Colonic mucosa (tissue), 4 donors: ENCODE data around the gene KNTC1. TPM values are rescaled to one million over a fixed set of nuclear protein-coding genes. Genes with fewer than 3 reads are reported as not detected.

Experiments used
- DNase-seq: peaks from one replicate; pipeline ENCODE4 v3.0.0-alpha.2; 2020
- H3K27ac ChIP-seq: fragments of 200-600 bp; one replicate; pipeline ENCODE4 v1.8.0; 2021
- H3K27me3 ChIP-seq: fragments of 200-600 bp; one replicate; pipeline ENCODE4 v1.8.0; 2021
- H3K36me3 ChIP-seq: fragments of 200-600 bp; one replicate; pipeline ENCODE4 v1.8.0; 2021
- H3K4me1 ChIP-seq: fragments of 200-600 bp; one replicate; pipeline ENCODE4 v1.8.0; 2021; ENCODE audit warnings: mild to moderate bottlenecking
- H3K4me3 ChIP-seq: fragments of 200-600 bp; one replicate; pipeline ENCODE4 v1.8.0; 2021
- H3K9ac ChIP-seq, 2 donors: one replicate each; pipeline ENCODE4 v1.7.0; 2013; ENCODE audit warnings: control low read depth in 2 of 2, low read depth in 2 of 2, low read length in 2 of 2
- H3K9me3 ChIP-seq: fragments of 200-600 bp; one replicate; pipeline ENCODE4 v1.8.0; 2021
- intact Hi-C: fragments of 100-400 bp; cut with DNase I; formaldehyde crosslinking; loops from one replicate; pipeline ENCODE4 v1.14.1; 2022
- total RNA-seq, 2 donors: library from RNA; stranded (reverse); fragmentation: NEBNext Ultra II Directional in 1 of 2; extraction: Animal tissue kit (Norgen Biotek cat#: 25700) in 1 of 2; gene quantifications; one replicate each; pipeline ENCODE4 v1.2.1, GENCODE V29; 2021
- TF ChIP-seq, protein P1 (sequence below): fragments of 200-600 bp; IDR thresholded peaks from one replicate; pipeline ENCODE4 v1.8.0; 2022; ENCODE audit warnings: antibody characterized with exemption, mild to moderate bottlenecking
- donor health status: healthy.
- donor health status: DM: no; HTN: no; CAD: no.
- donor health status: DM: no; HTN: no; CAD: no.

Gene KNTC1
- total RNA-seq, 2 donors from 2014 or later = 15.1 to 41.2 TPM

DNA sequence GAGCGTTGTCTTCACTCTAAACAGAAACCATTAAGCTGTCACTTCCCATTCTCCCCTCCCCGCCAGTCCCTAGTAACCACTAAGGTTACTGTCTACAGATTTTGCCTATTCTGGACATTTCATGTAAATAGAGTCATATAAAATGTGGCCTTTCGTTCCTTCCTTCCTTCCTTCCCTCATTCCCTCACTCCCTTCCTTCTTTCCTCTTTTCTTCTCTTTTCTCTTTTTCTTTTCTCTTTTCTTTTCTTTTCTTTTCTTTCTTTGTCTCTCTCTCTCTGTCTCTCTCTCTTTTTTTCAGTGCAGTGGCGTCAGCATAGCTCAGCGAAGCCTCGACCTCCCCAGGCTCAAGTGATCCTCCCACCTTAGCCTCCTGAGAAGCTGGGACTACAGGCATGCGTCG lies 138.3 kb downstream of the KNTC1 start:
- TF ChIP-seq, protein P1, sequence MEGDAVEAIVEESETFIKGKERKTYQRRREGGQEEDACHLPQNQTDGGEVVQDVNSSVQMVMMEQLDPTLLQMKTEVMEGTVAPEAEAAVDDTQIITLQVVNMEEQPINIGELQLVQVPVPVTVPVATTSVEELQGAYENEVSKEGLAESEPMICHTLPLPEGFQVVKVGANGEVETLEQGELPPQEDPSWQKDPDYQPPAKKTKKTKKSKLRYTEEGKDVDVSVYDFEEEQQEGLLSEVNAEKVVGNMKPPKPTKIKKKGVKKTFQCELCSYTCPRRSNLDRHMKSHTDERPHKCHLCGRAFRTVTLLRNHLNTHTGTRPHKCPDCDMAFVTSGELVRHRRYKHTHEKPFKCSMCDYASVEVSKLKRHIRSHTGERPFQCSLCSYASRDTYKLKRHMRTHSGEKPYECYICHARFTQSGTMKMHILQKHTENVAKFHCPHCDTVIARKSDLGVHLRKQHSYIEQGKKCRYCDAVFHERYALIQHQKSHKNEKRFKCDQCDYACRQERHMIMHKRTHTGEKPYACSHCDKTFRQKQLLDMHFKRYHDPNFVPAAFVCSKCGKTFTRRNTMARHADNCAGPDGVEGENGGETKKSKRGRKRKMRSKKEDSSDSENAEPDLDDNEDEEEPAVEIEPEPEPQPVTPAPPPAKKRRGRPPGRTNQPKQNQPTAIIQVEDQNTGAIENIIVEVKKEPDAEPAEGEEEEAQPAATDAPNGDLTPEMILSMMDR = no peak
- H3K9me3 ChIP-seq = no peaks in the 10 kb centered on the region
- H3K27ac ChIP-seq = no peak overlapping the region
- DNase-seq = no peak
- H3K27me3 ChIP-seq = no peaks in the 10 kb centered on the region
- no peaks in the 10 kb centered on the region for H3K4me1 ChIP-seq
- no peaks in the 10 kb centered on the region for H3K36me3 ChIP-seq
- intact Hi-C loops = no loop called here
- no peak overlapping the region for H3K9ac ChIP-seq
- H3K4me3 ChIP-seq = no peak overlapping the region

DNA sequence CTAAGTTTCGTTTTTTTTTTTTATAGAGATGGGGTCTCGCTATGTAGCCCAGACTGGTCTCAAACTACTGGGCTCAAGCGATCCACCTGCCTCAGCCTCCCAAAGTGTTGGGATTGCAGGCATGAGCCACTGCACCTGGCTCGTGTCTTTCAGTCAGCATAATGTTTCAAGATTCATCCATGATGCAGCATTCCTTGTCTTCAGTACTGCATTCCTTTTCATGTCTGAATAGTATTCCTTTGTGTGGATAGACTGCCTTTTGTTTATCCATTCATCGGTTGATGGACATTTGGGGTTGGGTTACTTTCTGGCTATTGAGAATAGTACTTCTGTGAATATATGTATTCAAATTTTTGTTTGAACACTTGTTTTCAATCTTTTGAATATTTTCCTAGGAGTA lies 138.7 kb downstream of the KNTC1 start:
- H3K36me3 ChIP-seq = no peaks in the 10 kb centered on the region
- no peak overlapping the region for H3K27ac ChIP-seq
- DNase-seq = no peak
- H3K27me3 ChIP-seq = no peaks in the 10 kb centered on the region
- no peak overlapping the region for H3K4me3 ChIP-seq
- TF ChIP-seq, protein P1 = no peak
- no peak overlapping the region for H3K9ac ChIP-seq
- intact Hi-C loops = no loop called here
- H3K9me3 ChIP-seq = no peaks in the 10 kb centered on the region
- H3K4me1 ChIP-seq = no peaks in the 10 kb centered on the region

DNA sequence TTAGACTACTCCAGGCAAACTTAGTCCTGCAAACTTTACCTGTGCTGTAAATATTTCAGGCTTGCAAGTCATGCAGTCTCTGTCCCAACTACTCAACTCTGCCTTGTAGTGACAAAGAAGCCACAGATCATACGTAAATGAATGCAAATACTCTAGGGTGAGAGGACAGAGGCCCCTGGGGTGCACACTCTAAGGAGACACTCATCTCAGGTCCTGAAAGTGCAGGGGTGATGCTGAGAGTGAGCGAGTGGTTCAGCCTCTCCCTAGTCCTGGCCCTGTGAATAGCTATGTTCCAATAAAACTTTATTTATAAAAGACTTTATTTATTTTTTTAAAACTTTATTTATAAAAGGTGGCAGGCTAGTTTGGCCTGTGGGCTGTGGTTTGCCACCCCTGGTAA lies 141.2 kb downstream of the KNTC1 start:
- intact Hi-C loops = no loop called here
- Histone ChIP-seq H3K36me3 (no peaks in the 10 kb centered on the region), H3K27me3 (no peaks in the 10 kb centered on the region), H3K9ac (no peak overlapping the region), H3K9me3 (no peaks in the 10 kb centered on the region), H3K4me3 (no peak overlapping the region), H3K27ac (no peak overlapping the region), H3K4me1 (no peaks in the 10 kb centered on the region)
- no peak for DNase-seq
- TF ChIP-seq, protein P1 = no peak

DNA sequence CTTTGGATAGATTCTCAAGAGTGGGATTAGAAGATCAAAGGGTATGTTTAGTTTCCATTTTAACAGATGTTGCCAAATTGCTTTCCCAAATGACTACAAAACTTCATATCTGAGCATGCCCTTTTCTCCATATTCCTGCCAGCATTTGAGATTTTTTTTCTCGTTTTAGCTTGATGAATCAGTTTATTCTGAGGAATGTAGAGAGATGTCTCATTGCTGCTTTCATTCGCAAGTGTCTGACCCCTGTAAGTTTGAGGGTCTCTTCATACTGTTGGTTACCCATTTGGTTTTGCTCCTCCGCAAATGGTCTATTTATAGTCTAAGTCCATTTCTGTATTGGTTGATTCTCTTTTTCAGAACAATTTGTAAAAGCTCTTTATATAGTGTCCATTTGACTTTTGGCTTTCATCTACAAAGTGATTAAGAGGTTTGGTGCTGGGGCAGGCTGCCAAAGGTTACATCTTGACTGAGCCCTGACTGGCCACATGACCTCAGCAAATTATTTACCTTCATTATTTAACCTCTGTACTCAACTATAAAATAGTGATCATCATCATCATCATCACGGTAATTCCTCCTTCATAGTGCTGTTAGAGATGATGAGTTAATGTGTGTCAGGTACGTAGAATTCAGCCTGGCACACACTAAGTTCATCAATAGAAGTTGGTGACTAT lies 142.5 kb downstream of the KNTC1 start:
- TF ChIP-seq, protein P1 = no peak
- H3K36me3 ChIP-seq = no peaks in the 10 kb centered on the region
- H3K9me3 ChIP-seq = no peaks in the 10 kb centered on the region
- no peak overlapping the region for H3K4me3 ChIP-seq
- DNase-seq = no peak
- H3K27ac ChIP-seq = no peak overlapping the region
- no peak overlapping the region for H3K9ac ChIP-seq
- no peaks in the 10 kb centered on the region for H3K27me3 ChIP-seq
- intact Hi-C loops = no loop called here
- H3K4me1 ChIP-seq = no peaks in the 10 kb centered on the region

DNA sequence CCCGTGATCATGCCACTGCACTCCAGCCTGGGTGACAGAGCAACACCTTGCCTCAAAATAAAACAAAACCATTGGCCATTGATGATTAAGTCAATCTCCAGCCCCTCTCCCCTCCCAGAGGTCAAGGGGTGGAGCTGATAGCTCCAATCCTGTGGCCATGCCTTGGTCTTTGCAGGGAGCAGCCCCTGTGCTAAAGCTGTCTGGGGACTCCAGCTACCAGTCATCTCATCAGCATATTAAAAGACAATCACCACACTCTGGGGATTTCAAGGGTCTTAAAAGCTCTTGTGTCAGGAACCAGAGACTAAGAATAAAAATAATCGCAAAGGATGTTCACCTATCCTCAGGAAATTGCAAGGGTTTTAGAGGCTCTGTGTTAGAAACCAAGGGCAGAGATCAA lies 145.5 kb downstream of the KNTC1 start:
- Histone ChIP-seq H3K36me3 (no peaks in the 10 kb centered on the region), H3K4me3 (no peak overlapping the region), H3K9ac (no peak overlapping the region), H3K4me1 (no peaks in the 10 kb centered on the region), H3K9me3 (no peaks in the 10 kb centered on the region), H3K27me3 (no peaks in the 10 kb centered on the region), H3K27ac (no peak overlapping the region)
- DNase-seq = no peak
- intact Hi-C loops = no loop called here
- TF ChIP-seq, protein P1 = no peak

Other genes starting within 250 kb of the KNTC1 start
- 10 to 100 TPM; 35.4 to 65.8 TPM for gene CLIP1, start 104.6 kb upstream of the KNTC1 start, total RNA-seq
- gene ZCCHC8, start 26.3 kb upstream of the KNTC1 start, total RNA-seq = 10 to 100 TPM; 17.7 to 20.3 TPM
- gene RSRC2, start 313 bp upstream of the KNTC1 start, total RNA-seq = 10 to 100 TPM; 57.8 to 84.5 TPM
- under 1 TPM; 0.12 to 0.56 TPM for gene HCAR2, start 176.1 kb downstream of the KNTC1 start, total RNA-seq
- under 1 TPM; 0.12 to 0.56 TPM for gene HCAR3, start 189.6 kb downstream of the KNTC1 start, total RNA-seq
- gene HCAR1, start 203.6 kb downstream of the KNTC1 start, total RNA-seq = under 1 TPM in 1 of 2 donors, not detected in 1; 0.11 TPM
- gene DENR, start 225.6 kb downstream of the KNTC1 start, total RNA-seq = 10 to 100 TPM; 35.8 to 37.8 TPM
- gene CCDC62, start 247.3 kb downstream of the KNTC1 start, total RNA-seq = under 1 TPM; 0.16 to 0.84 TPM